SU-DHL-6 (cell line): ENCODE data around the gene ATP5F1E.

ENCODE experiments used
- H2AFZ ChIP-seq: fragments of 200-600 bp; sonication (generic); 2 replicates; pipeline ENCODE4 v1.6.1; 2014; ENCODE audit warnings: low read depth, mild to moderate bottlenecking, moderate library complexity, mixed read lengths, antibody characterized with exemption, low read length; ENCODE audit not compliant: severe bottlenecking
- H3F3A ChIP-seq: fragments of 200-600 bp; shearing (Covaris generic); 2 replicates; pipeline ENCODE4 v1.6.0; 2016; ENCODE audit warnings: antibody characterized with exemption, mild to moderate bottlenecking; ENCODE audit not compliant: insufficient read depth
- H3K27ac ChIP-seq: fragments of 200-600 bp; sonication (generic); 2 replicates; pipeline ENCODE4 v1.5.1; 2016; ENCODE audit warnings: low read depth, mild to moderate bottlenecking, low read length, moderate library complexity, mixed read lengths
- H3K27me3 ChIP-seq: fragments of 200-600 bp; sonication (generic), shearing (Covaris generic); 2 replicates; pipeline ENCODE4 v1.6.0; 2014; ENCODE audit warnings: mild to moderate bottlenecking, low read length
- H3K36me3 ChIP-seq: fragments of 200-600 bp; sonication (generic); 2 replicates; pipeline ENCODE4 v1.6.1; 2014; ENCODE audit warnings: mild to moderate bottlenecking, low read length, mixed read lengths
- H3K4me2 ChIP-seq: fragments of 300-600, 200-600 bp; shearing (Covaris generic), sonication (generic); 2 replicates; pipeline ENCODE4 v1.6.0; 2014; ENCODE audit warnings: low read length, low read depth, mild to moderate bottlenecking; ENCODE audit not compliant: poor library complexity, severe bottlenecking
- H3K4me3 ChIP-seq: fragments of 200-600 bp; sonication (generic); 2 replicates; pipeline ENCODE4 v1.5.1; 2014; ENCODE audit warnings: antibody characterized with exemption, low read length, mild to moderate bottlenecking, mixed read lengths; ENCODE audit not compliant: insufficient read depth, poor library complexity, severe bottlenecking
- H3K79me2 ChIP-seq: fragments of 200-600 bp; sonication (generic); 2 replicates; pipeline ENCODE4 v1.6.1; 2014; ENCODE audit warnings: mild to moderate bottlenecking, low read length, moderate library complexity; ENCODE audit not compliant: insufficient read depth
- H3K9ac ChIP-seq: fragments of 200-600 bp; sonication (generic); 2 replicates; pipeline ENCODE4 v1.7.0; 2014; ENCODE audit warnings: mild to moderate bottlenecking, low read length
- H3K9me2 ChIP-seq: fragments of 200-600 bp; sonication (generic); replicated peaks from 2 replicates; pipeline ENCODE4 v1.6.1; 2014; ENCODE audit warnings: low read length; ENCODE audit not compliant: insufficient read depth
- H3K9me3 ChIP-seq: fragments of 200-600 bp; sonication (generic); 2 replicates; pipeline ENCODE4 v1.6.1; 2014; ENCODE audit warnings: low read length, mixed read lengths; ENCODE audit not compliant: insufficient read depth
- H4K20me1 ChIP-seq: fragments of 200-600 bp; sonication (generic); 2 replicates; pipeline ENCODE4 v1.6.1; 2014; ENCODE audit warnings: low read depth, mild to moderate bottlenecking, antibody characterized with exemption, low read length, moderate library complexity, mixed read lengths
- EZH2phosphoT487 ChIP-seq: fragments of 200-600 bp; sonication (generic), shearing (Covaris generic); conservative IDR thresholded peaks from 2 replicates; pipeline ENCODE4 v1.6.1; 2018; ENCODE audit warnings: mild to moderate bottlenecking, antibody characterized with exemption, low read length, moderate library complexity, mixed read lengths
- TF ChIP-seq, protein P1 (sequence below): fragments of 200-600 bp; sonication (generic); IDR thresholded peaks from one replicate; pipeline ENCODE4 v1.5.1; 2017; ENCODE audit warnings: antibody characterized with exemption, mild to moderate bottlenecking, low read length, moderate library complexity; ENCODE audit not compliant: insufficient read depth, poor library complexity, severe bottlenecking

Gene ATP5F1E

DNA sequence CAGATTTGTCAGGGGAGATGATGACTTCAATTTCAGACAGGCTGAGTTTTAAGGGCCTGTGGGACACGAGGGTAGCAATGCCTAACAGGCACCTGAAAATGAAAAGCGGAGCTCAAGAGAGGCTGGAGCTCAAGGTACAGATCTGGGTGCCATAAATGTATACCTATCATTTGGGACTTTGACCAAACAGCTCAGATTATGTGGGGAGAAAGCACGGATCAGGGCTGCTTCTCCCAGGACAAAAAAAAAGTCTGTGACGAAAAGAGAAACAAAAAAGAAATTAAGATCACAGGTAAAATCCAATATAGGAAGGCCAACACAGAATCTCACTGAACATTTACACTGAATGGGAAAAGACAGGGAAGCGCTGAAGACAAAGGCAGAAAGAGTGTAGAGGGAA is 8.5 kb upstream of the ATP5F1E start:
- H3K27me3 ChIP-seq: no peaks in the 10 kb centered on the region
- peak overlapping the region; percentile 93 for H3K4me2 ChIP-seq
- H3K27ac ChIP-seq: no peak overlapping the region
- H3F3A ChIP-seq: peaks cover 34% of the 10 kb centered on the region
- no peaks in the 10 kb centered on the region for H3K9me3 ChIP-seq
- H3K9me2 ChIP-seq: no peaks in the 10 kb centered on the region
- H3K9ac ChIP-seq: peak overlapping the region; percentile 94
- peaks cover 23% of the 10 kb centered on the region; the same call in 1 of the 2 replicates for H4K20me1 ChIP-seq
- TF ChIP-seq EZH2phosphoT487: no peak
- TF ChIP-seq, protein P1, sequence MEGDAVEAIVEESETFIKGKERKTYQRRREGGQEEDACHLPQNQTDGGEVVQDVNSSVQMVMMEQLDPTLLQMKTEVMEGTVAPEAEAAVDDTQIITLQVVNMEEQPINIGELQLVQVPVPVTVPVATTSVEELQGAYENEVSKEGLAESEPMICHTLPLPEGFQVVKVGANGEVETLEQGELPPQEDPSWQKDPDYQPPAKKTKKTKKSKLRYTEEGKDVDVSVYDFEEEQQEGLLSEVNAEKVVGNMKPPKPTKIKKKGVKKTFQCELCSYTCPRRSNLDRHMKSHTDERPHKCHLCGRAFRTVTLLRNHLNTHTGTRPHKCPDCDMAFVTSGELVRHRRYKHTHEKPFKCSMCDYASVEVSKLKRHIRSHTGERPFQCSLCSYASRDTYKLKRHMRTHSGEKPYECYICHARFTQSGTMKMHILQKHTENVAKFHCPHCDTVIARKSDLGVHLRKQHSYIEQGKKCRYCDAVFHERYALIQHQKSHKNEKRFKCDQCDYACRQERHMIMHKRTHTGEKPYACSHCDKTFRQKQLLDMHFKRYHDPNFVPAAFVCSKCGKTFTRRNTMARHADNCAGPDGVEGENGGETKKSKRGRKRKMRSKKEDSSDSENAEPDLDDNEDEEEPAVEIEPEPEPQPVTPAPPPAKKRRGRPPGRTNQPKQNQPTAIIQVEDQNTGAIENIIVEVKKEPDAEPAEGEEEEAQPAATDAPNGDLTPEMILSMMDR: no peak
- no peak overlapping the region for H2AFZ ChIP-seq
- peaks cover 26% of the 10 kb centered on the region; the same call in 1 of the 2 replicates for H3K36me3 ChIP-seq
- H3K79me2 ChIP-seq: peaks cover 59% of the 10 kb centered on the region
- peak overlapping the region; percentile 89 for H3K4me3 ChIP-seq

DNA sequence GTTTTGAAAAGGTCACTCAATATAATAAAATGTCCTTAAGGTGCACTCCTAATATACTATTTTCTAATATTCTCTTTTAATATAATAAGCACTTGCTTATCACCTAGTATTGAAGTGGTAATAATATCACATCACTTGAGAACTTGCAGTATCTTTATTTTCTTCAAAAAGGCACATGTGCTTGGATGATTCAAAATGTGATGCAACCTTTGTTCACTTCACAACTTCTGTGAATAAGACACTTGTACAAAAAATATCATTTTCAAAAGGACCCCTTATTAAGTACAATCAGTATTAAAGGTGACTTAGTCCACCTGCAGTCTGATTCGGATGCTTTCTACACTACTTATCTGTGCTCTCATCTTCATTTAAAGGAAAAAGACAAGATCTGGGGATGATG is 7.1 kb upstream of the ATP5F1E start:
- no peak overlapping the region for H2AFZ ChIP-seq
- peak overlapping the region; percentile 94; the same call in 1 of the 2 replicates for H3K9ac ChIP-seq
- H3F3A ChIP-seq: peaks cover 43% of the 10 kb centered on the region
- H3K4me2 ChIP-seq: peak overlapping the region; percentile 93
- peak overlapping the region; percentile 20 for H3K4me3 ChIP-seq
- peaks cover 23% of the 10 kb centered on the region; the same call in 1 of the 2 replicates for H4K20me1 ChIP-seq
- no peaks in the 10 kb centered on the region for H3K27me3 ChIP-seq
- H3K9me3 ChIP-seq: no peaks in the 10 kb centered on the region
- no peaks in the 10 kb centered on the region for H3K9me2 ChIP-seq
- peak overlapping the region; percentile 1; the same call in 1 of the 2 replicates for H3K27ac ChIP-seq
- peaks cover 35% of the 10 kb centered on the region; the same call in 1 of the 2 replicates for H3K36me3 ChIP-seq
- TF ChIP-seq, protein P1: no peak
- TF ChIP-seq EZH2phosphoT487: no peak
- H3K79me2 ChIP-seq: peaks cover 59% of the 10 kb centered on the region

DNA sequence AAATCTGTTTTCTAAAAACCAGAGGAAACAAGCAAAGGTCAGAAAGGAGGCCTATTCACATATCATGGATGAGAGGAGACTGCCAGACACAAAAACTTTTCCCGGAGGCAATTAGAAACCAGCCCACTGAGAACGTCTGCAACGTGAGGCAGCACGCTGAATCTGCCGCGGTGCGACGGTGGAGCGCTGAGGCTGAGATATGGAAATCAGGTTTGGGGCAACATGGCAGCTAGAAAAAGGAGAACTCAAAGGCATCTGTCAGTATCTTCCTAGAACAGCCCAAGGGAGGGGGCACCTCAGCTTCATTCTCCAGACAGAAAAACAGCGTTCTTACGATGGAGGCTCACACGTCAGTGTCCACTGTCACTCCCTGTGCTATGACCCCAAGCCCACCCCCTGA is 5.3 kb upstream of the ATP5F1E start:
- Histone ChIP-seq H3K27ac (no peak overlapping the region), H3K27me3 (no peaks in the 10 kb centered on the region), H3F3A (peaks cover 50% of the 10 kb centered on the region), H3K36me3 (peaks cover 39% of the 10 kb centered on the region), H3K9me3 (no peaks in the 10 kb centered on the region), H2AFZ (no peak overlapping the region), H3K4me2 (no peak overlapping the region), H4K20me1 (peaks cover 23% of the 10 kb centered on the region; the same call in 1 of the 2 replicates), H3K4me3 (no peak overlapping the region), H3K9ac (no peak overlapping the region), H3K9me2 (no peaks in the 10 kb centered on the region), H3K79me2 (peaks cover 56% of the 10 kb centered on the region)
- no peak for TF ChIP-seq EZH2phosphoT487
- TF ChIP-seq, protein P1: no peak
